Fibroblast of skin of abdomen (primary cell): ENCODE data around the gene SUCLG2.

Experiments used
- DNase-seq: peaks from one replicate; pipeline ENCODE4 v3.0.0-alpha.2; 2013

SUCLG2 gene

DNA sequence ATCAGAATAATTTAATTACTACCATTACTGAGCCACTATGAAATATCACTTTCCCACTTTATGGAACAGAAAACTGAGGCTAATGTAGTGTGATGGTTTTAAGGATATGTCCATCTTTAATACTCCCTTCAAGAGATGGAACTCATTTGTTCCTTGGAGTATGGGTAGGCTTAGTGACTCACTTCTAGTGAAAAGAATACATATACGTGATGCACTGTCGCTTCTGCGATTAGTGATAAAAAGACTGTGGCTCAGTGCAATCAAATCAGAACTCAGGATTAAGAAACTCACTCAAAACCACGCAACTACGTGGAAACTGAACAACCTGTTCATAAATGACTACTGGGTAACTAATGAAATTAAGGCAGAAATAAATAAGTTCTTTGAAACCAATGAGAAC lies 216.6 kb downstream of the SUCLG2 start:
- no peak for DNase-seq

DNA sequence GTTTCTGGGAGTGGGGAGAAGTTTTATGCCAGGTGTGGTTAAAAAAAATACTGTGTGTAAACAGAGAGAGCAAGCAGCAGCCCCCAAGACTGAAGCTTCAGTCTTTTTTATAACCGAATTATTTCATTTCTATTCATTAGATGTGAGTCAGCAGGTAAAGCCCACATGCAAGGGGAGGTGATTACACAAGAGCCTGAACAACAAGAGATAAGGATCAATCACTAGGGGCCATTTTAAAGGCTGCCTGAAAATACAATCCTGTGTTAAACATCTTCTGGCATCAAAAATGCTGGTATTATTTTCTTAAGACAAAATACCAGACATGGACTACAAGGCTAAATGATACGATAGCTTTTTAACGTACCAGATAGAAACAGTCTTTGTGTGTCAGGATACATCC lies 217.3 kb downstream of the SUCLG2 start:
- no peak for DNase-seq

DNA sequence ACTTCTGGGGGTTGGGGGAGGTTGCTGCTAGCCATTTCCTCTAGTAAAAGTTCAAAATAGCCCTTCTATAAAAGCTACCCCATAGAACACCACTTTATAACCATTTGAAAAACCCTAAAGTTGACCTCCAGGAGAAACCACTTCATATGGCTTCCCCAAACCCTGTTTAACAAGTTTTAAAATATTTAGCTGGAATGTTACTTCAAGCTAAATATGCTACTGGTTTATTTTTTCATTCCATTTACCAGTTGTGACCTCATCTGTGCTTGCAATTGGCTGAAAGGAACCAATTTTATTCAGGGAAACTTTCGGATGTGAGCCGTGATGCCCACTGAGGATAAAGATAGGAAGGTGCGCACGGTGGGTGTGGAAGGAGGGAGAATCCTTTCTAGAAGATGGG lies 221.3 kb downstream of the SUCLG2 start:
- DNase-seq = no peak

DNA sequence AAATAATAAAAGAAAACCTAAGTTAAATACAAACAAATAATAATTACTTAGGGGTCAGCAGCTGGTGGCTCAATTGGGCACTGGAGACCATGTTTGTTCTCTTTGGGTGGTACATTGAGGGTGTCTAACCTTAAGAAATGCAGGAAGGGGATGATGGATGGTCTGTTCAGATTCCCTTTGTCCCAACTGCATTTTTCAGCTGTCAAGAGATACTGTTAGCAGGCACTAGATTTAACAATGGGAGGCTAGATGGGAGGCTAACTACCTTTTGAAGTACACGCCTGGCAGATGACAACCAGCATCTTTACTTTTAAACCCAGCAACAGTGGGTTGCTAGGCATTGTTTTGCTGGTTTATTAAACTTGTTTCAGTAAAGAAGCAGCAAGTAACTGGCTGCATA lies 222.5 kb downstream of the SUCLG2 start:
- no peak for DNase-seq

DNA sequence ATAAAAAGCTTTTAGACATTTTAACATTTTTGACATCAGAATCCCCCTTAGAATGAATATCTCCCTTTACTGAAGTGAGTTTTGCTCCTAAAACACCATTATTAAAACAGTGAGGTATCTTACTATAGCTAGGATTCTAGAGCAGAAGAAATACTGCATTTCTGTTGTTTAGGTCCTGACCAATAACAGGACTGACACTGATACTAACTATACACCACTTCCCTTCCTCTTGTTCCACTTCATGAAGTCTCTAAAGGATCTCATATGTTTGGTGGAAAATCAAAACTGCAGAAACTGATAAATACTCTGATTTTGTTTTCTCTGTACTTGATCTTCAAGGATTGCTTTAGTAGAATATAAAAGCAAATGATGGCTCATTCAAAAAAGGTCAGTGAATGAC lies 230.7 kb downstream of the SUCLG2 start:
- no peak for DNase-seq

DNA sequence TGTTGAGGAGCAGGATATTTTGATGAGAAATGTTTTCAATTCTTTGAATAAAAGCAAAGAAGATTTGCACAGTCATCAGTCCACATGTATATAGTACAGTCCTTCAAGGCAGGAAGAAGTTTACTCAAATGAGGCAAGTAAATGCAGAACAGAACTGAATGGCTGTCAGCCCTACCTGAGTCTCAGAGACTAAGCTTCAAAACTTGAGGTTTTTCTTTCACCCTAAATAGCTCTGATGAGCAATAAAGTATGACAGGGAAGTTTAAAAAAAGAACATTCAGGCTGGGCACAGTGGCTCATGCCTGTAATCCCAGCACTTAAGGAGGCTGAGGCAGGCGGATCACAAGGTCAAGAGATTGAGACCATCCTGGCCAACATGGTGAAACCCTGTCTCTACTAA lies 232.5 kb downstream of the SUCLG2 start:
- DNase-seq = no peak

DNA sequence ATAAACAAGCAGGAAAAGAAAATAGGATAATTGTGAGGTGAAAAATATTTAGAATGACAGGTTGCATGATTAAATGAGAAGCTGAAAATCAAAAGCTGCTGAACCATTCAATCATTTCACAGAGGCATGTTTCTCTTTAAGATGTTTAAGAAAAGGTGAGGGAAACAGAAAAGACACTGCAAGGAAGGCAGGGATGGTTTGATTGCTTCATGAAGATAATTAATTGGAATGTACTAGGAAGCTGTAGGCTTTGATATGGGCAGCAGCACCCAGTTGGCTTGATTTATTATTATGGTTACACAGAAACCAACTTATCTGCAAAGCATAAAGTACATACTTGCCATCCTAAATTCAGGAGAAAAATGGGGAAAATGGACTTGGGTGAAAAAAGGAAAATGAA lies 234.6 kb downstream of the SUCLG2 start:
- DNase-seq = no peak

DNA sequence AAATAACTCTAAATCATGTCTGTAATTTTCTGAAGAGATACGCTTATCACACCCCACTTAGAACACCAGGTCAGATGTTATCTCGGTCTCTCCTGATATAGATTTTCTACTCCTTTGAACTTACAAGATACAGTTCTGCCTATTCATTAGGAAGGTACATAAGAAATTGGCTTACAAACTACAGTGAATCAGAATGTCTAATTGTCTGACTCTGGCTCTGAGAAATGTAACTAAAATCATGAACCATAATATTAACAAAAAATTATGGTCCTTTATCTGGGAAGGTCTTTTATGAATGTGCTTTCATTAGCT lies 235.2 kb downstream of the SUCLG2 start:
- no peak for DNase-seq

DNA sequence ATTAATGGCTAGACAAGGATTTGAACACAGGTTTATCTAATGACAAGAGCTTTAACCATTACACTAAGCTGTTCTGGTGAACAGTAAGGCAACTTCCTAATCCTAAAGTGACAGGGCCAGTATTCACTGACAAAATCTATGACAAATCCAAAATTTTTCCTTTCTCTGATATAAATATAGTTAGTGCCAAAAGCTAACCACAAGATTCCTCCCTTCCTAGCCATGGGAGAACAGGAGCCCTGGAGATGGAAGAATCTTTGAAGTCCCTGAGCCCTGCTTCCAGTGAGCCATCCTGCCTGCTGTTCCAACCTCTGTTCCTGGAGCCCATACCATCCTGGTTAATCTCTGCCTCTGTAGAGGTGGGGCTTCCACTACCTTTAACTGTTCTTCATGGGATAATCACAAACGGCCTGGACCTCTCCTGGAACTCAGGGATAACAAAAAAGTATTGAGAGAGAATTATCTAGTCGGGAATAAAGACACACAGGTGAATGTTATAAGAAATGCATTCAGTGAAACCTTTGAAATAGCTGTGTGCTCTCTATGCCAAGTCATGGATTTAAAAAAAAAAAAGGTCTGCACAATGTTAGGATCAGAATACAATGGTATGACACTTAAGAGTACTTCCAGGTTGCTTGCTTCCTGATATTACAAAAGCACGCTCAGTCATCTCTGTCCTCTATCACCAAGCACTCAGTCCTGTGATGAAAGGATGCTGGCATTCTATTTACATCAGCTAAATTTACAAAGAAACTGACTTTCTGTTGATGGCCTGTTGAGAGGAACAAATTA lies 235.8 kb downstream of the SUCLG2 start:
- peak; percentile 30 for DNase-seq

DNA sequence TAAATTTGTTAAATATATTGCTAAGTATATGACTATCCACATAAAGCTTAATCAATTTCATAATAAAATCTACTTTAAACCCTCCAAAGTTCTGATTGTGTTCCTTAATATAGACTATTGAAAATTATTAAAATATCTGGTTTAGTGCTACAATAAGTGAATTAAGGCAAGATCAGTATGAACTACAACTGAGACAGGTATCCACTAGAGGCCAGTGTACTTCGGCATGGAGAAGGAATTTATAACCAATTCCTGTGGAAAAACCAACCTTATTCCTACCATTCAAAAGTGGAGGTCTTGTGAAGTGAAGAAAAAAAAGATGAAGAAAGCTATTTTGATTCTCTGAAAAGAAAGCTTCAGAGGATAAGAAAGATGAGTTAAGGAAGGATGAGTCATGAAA lies 237.7 kb downstream of the SUCLG2 start:
- peak; percentile 6 for DNase-seq

DNA sequence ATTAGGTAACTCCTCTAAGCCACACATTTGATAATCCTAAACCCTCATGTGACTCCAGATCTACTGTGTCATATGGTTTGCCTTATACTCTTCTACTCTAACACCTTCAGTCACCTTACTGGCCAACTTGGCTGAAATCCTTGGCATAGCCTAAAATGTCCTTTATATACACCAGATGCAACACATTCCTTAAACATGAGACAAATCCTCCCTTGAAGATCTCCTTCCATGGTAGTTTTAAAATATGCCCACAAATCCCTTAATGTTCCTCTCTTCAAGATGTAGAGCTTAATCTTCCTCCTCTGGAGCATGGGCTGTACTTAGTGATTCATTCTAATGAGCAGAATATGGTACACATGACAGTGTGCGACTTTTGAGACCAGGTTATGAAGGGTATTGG lies 238.9 kb downstream of the SUCLG2 start:
- DNase-seq = peak; percentile 65

DNA sequence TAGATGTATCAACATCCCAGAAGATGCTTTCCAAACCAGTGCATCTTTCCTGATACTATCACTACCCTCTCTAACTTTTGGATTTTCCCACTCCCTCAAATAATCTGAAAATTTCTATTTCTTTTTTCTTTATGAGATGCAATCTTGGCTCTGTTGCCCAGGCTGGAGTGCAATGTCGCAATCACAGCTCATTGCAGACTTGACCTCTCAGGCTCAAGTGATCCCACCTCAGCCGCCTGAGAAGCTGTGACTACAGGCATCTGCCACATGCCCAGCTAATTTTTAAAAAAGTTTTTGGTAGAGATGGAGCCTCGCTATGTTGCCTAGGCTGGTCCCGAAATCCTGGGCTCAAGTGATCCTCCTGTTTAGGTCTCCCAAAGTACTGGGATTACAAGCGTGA lies 239.7 kb downstream of the SUCLG2 start:
- DNase-seq = no peak

DNA sequence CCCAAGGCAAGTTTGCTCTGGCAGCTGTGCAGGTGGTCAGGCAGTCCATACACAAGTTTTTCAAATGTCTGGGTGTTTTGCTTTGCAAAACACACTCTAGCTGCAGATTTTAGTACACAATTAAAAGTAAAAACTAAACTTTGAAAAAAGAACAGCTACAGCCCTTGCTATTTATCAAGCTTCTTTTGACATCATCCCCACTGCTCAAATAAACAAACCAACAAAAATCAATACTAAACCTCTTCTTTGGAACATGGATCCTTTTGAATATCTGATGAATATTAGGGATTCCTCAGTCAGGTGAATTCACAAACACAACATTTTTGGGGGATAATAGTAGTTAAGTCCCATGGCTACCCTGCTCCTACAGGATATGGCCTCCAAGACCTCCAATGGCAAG lies 249.2 kb downstream of the SUCLG2 start:
- DNase-seq = no peak

DNA sequence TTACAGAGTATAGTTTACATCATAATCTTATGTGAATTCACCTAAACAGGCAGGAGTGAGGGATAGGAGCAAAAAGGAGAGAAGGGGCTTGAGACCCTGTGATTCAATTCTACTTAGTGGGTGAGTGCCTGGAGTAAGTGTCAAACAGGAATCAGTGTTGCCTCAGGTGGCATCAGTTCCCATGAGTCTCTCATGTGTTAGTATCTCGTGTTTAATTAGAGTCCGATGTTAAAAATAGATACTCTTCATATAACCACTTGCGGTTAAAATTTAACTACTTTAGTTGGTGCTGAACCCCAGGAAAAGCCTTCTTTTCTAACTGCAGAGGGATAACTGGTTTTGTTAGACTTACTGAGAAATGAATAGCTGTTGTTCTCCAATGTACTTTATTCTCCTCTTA lies 251.5 kb downstream of the SUCLG2 start:
- DNase-seq = no peak

DNA sequence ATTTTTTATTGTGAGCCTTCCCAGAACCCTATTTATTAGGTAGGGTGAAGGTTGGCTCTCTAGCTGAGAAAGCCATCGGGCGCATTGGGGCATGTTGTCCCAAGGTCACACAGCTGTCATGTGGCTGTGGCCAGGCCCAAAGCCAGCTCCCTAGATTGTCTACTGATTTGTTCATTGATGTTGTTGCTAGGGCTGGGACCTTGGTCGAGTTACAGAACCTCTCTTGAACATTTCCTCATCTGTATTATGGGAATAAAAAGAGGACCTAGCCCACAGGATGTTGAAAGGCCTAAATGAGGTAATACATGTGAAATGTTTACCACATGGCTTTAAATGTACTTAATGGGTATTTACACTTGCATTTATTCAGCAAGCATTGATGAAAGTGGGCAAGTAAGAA lies 252.5 kb downstream of the SUCLG2 start:
- DNase-seq = no peak

DNA sequence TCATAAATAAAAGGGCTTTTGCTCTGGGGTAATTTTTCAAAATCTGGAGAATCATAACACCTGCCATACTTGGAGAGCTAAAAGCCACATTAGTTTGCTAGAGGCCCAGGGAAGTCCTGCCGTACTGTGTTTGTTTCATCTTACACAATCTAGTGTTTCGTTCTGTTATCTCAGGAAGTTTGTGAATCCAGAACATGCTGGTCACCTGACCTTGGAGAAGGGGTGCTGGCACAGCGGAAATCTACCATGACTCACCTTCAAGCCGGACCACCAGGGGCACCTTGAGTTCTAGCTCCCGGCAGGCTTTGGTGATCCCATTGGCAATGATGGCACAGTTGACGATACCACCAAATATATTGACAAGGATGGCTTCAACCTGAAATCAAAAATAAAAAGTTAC lies 253.9 kb downstream of the SUCLG2 start:
- no peak for DNase-seq

DNA sequence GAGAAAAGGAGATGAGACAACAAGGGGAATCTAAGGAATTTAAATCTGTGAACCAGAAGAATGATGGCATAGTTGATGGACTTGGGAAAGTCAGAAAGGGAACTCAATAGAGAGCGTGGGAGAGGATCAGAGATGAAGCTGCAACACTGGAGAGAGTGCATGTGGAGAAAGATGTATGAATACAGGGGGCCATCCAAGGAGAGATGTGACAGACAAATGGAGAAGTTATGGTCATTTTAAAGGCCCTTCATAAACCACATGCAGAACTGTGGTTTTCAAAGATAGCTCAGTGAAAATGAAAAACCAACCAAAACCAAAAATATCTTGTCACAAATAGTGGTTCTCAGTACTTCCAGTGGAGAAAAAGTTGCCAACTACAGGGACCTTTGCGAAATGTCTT lies 265.2 kb downstream of the SUCLG2 start:
- no peak for DNase-seq

DNA sequence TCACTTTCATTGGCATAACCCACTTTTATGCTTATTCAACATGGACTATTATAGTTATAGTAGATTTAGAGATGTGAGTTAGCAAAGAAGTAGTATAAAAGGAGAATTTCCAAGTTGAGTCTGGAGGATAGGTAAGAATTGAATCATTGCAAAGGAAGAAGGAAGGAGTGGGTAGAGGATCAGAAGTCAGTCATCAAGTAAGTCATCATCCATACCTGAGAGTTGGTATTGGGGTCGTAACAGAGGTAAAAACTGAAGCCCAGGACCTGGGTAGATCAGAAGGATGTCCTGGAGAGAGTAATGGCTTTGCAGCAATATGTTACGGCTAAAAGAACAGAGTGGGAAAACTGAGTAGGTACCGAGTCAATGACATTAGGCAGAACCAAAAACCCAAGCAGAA lies 265.7 kb downstream of the SUCLG2 start:
- no peak for DNase-seq

DNA sequence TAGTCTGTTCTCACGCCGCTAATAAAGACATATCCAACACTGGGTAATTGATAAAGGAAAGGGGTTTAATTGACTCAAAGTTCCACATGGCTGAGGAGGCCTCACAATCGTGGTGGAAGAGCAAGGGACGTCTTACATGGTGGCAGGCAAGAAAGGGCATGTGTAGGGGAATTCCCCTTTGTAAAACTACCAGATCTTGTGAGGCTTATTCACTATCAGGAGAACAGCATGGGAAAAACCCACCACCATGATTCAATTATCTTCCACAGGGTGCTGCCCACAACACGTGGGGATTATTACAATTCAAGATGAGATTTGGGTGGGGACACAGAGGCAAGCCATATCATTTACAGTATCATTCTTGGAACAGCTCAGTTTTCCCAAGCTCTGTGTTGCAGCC lies 268.0 kb downstream of the SUCLG2 start:
- no peak for DNase-seq

DNA sequence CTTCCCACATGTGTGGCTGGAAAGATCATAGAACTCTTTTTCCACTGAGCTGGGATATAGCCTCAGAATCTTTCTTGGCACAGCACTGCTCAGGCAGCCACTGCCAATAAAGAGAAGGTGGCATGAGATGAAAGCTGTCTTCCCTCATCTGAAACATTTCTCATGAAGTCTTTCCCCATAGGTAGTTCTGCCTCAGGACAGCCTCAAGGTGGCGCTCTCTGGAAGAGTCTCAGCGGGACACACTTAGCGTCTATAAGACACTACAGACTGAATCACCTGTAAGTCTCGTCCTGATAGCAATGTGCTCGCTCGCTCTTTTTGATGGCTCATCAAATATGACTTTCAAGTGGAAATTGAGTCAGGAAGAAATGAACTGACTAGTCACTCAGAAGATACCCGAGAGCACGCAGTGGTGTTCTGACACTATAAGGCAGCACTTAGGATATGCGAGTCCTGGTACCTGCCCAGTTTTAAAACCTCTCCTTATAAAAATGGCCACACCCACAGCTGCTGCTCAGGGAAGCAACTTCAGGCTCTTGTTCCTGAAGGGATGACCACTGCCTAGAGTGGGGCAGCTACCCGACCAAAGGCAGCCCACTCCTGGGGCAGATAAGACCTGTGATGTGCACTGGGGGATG lies 269.5 kb downstream of the SUCLG2 start:
- peak; percentile 49 for DNase-seq

DNA sequence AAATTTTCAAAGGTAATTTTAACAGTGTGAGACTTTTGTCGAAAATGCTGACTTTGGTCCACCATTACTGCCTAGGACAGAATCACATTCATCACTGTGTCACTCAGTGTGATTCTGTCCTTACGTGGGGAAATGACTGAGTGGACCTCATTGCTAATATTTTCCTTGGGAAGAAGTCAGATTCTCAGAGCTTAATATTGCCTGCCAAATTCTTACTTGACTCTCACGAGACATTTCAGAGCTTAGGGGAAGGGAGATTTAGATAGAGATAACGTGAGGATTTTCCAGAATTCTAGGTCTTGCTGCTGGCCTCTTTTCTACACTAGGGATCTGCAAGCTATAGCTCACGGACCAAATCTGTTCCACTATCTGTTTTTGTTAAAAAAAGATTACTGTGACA lies 270.4 kb downstream of the SUCLG2 start:
- DNase-seq = no peak

DNA sequence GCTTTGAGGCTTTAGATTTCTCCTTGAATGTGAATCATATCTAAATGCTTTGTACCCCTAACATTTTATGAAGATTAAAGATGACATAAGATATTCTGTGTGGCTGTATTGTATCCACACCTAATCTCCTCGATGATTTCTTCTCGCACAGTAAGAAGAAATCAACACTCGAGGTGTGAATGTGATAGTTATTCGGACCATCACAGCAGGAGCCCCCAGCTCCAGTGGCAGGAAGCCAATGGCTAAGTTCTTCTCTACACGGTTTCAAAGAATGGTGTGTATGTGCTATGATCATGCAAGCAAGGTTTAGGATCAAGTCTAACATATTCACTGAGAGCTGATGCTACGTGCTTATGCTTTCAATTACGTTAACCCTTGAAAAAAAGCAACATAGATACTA lies 271.0 kb downstream of the SUCLG2 start:
- DNase-seq = no peak

DNA sequence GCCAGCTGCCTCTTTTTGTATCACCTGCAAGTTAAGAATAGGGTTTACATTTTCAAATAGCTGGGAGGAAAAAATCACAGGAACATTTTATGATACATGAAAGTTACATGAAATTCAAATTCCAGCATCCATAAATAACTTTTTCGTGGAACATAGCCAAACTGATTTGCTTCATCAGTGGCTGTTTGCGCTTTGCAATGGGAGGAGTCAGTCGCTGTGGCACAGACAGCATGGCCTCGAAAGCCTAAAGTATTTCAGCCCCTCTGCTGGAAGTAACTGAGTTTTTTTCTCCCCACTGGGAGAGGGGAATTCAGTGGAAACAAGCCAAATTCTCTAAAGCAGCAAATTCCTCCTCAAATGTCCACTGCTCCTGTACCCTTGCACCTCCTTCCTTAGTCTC lies 271.9 kb downstream of the SUCLG2 start:
- peak; percentile 20 for DNase-seq

DNA sequence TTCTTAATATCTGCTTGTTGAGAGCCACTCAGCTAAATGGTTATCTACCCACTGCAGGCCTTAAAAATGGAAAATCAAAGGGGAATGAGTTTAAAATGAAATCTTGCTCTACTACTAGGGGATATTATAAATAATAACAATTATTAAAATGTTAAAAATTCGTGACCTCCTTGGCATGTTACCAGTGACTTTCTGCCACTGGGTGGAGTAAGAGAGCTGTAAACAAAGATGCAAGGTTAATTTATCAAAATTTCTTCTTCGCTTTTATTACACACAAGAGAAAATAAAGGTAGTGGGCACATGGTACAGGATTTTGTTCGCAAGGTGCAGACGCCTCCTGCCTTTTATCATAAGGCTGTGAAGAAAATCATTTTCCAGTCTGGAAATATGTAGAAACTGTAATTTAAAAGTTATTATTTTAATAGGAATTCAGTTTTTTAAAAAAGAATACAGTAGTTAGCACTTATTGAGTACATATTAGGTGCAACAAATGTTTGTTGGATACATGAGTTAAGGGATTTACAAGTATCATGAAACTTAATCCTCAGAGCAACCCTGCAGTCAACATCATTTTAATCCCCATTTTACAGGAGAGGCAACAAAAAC lies 272.6 kb downstream of the SUCLG2 start:
- peak; percentile 20 for DNase-seq
